K562 (cell line): ENCODE results near the gene CFAP141. TPM values are rescaled to one million over a fixed set of nuclear protein-coding genes. Genes with fewer than 3 reads are reported as not detected.
A peak's percentile ranks its signal among the peaks of the same experiment; 100 is the strongest.

Experiments used
- ATAC-seq: fragments of 200-7000 bp; cut with Tn5 transposase; 3 replicates; pipeline ENCODE4 v1.9.1; 2020; ENCODE audit warnings: moderate library complexity
- BruUV-seq: library from RNA; stranded (reverse); fragments of 400-500 nt; replicated peaks from 2 replicates; lab custom pipeline; 2021; lab: Mats Ljungman, UMichigan
- CTCF ChIA-PET: fragments of 300-600 bp; formaldehyde crosslinking; extraction: SDS; loops from one replicate; lab custom pipeline; 2021; ENCODE audit warnings: low intra/inter-chr PET ratio; lab: Yijun Ruan, JAX
- POLR2A ChIA-PET: fragments of 300-600, 350-650 bp; sonication (Branson Sonifier 250); formaldehyde crosslinking; extraction: SDS; loops from one replicate; lab custom pipeline; 2021; ENCODE audit warnings: antibody characterized with exemption, inconsistent platforms; lab: Yijun Ruan, JAX
- DNase-seq, 4 experiments: peaks; one replicate each; pipeline versions ENCODE4 v3.0.0 to v3.0.0-alpha.2; 2011 to 2018; ENCODE audit warnings: low spot score in 3 of 4, mixed read lengths in 3 of 4; ENCODE audit errors: extremely low read depth in 1 of 4
- FAIRE-seq: peaks from 2 replicates; lab custom pipeline; 2011; peaks lifted over from hg19 to GRCh38; lab: Jason Lieb, UNC
- H2AFZ ChIP-seq: 2 replicates; pipeline ENCODE4 v1.6.0; 2011; ENCODE audit warnings: low read depth, low read length, control low read depth, inconsistent platforms
- H3K27ac ChIP-seq: fragments of 200-600 bp; 3 replicates; pipeline ENCODE4 v1.8.0; 2011; ENCODE audit warnings: low read depth, mild to moderate bottlenecking, control low read depth, inconsistent platforms, low read length, moderate library complexity, mixed read lengths; ENCODE audit errors: extremely low read depth
- H3K27me3 ChIP-seq, 2 experiments: fragments of 300-600 bp in 1 of 2; 2 replicates in 1 of 2; 3 replicates in 1 of 2; pipeline versions ENCODE4 v1.6.0 to v1.8.0; 2011; ENCODE audit warnings: inconsistent platforms in 2 of 2, low read length in 2 of 2, mild to moderate bottlenecking in 1 of 2, mixed read lengths in 1 of 2, moderate library complexity in 1 of 2; ENCODE audit not compliant: control insufficient read depth in 2 of 2, insufficient read depth in 2 of 2
- H3K36me3 ChIP-seq: fragments of 300-600 bp; 3 replicates; pipeline ENCODE4 v1.8.0; 2011; ENCODE audit warnings: mild to moderate bottlenecking, low read length, inconsistent platforms; ENCODE audit not compliant: control insufficient read depth, insufficient read depth
- H3K4me1 ChIP-seq, 2 experiments: fragments of 200-600 bp in 1 of 2; replicated peaks in 1 of 2; 2 replicates in 1 of 2; 3 replicates in 1 of 2; pipeline versions ENCODE4 v1.5.1 to v1.8.0; 2011; ENCODE audit warnings: inconsistent platforms in 2 of 2, low read length in 2 of 2, mild to moderate bottlenecking in 1 of 2, mixed read lengths in 1 of 2, moderate library complexity in 1 of 2; ENCODE audit not compliant: control insufficient read depth in 2 of 2, insufficient read depth in 2 of 2
- H3K4me2 ChIP-seq: 2 replicates; pipeline ENCODE4 v1.6.1; 2011; ENCODE audit warnings: low read length, control low read depth, inconsistent platforms, mixed read lengths; ENCODE audit not compliant: insufficient read depth
- H3K4me3 ChIP-seq: fragments of 200-600 bp; sonication (generic), shearing (Covaris generic); 2 replicates; pipeline ENCODE4 v1.5.1; 2016; ENCODE audit warnings: control low read depth, inconsistent platforms
- H3K79me2 ChIP-seq: fragments of 200-600 bp; 3 replicates; pipeline ENCODE4 v1.8.0; 2011; ENCODE audit warnings: low read length, inconsistent platforms; ENCODE audit not compliant: control insufficient read depth, insufficient read depth
- H3K9ac ChIP-seq, 2 experiments: 2 replicates each; pipeline versions ENCODE4 v1.6.0 to v1.6.1; 2011; ENCODE audit warnings: low read depth in 2 of 2, low read length in 2 of 2, control low read depth in 1 of 2, inconsistent platforms in 1 of 2, mild to moderate bottlenecking in 1 of 2, mixed read lengths in 1 of 2; ENCODE audit not compliant: insufficient read depth in 1 of 2
- H3K9me1 ChIP-seq: one replicate; pipeline ENCODE4 v1.6.0; 2011; ENCODE audit warnings: inconsistent platforms, mild to moderate bottlenecking, low read length, moderate library complexity; ENCODE audit not compliant: control insufficient read depth, insufficient read depth
- H3K9me3 ChIP-seq: replicated peaks from 2 replicates; pipeline ENCODE4 v1.5.1; 2011; ENCODE audit warnings: low read depth, low read length, inconsistent platforms; ENCODE audit not compliant: control insufficient read depth, insufficient read depth
- H4K20me1 ChIP-seq: replicated peaks from 2 replicates; pipeline ENCODE4 v1.6.1; 2011; ENCODE audit warnings: low read length, inconsistent platforms, mixed read lengths; ENCODE audit not compliant: control insufficient read depth, insufficient read depth
- BRD9 ChIP-seq: fragments of 450-650 bp; IDR thresholded peaks from 2 replicates; pipeline ENCODE4 v1.6.1; 2018; ENCODE audit warnings: low read depth; ENCODE audit not compliant: partially characterized antibody
- CHD1 ChIP-seq: fragments of 200-600 bp; sonication (generic); IDR thresholded peaks from one replicate; pipeline ENCODE4 v1.6.1; 2012; ENCODE audit warnings: mild to moderate bottlenecking, moderate library complexity, low read length, inconsistent platforms
- CREB1 ChIP-seq, 2 experiments: sonication (generic) in 1 of 2; formaldehyde crosslinking in 1 of 2; IDR thresholded peaks; 2 replicates each; pipeline versions ENCODE4 v1.6.1 to v1.8.0; 2012 to 2022; ENCODE audit warnings: inconsistent platforms in 1 of 2, mild to moderate bottlenecking in 1 of 2, missing genetic modification reagents in 1 of 2, moderate library complexity in 1 of 2
- EGR1 ChIP-seq: fragments of 450-650 bp; conservative IDR thresholded peaks from 2 replicates; pipeline ENCODE4 v1.6.1; 2017; ENCODE audit warnings: mild to moderate bottlenecking
- MECOM ChIP-seq: fragments of 250-450 bp; sonication (Bioruptor Pico); IDR thresholded peaks from 2 replicates; pipeline ENCODE4 v1.8.0; 2022; ENCODE audit warnings: inconsistent platforms
- NR2C2 ChIP-seq, 2 experiments: fragments of 200-800 bp in 1 of 2; sonication (Bioruptor generic) in 1 of 2; sonication (generic) in 1 of 2; formaldehyde crosslinking in 1 of 2; IDR thresholded peaks; 2 replicates each; pipeline versions ENCODE4 v1.6.1 to v1.8.0; 2016 to 2022; ENCODE audit warnings: mild to moderate bottlenecking in 1 of 2, missing compliant biosample characterization in 1 of 2, missing genetic modification characterization in 1 of 2, missing genetic modification reagents in 1 of 2
- PYGO2 ChIP-seq: fragments of 450-650 bp; IDR thresholded peaks from 2 replicates; pipeline ENCODE4 v1.6.1; 2016; ENCODE audit warnings: mild to moderate bottlenecking, missing genetic modification characterization, moderate library complexity, missing compliant biosample characterization
- RBM34 ChIP-seq: fragments of 200-400 bp; formaldehyde crosslinking; IDR thresholded peaks from 2 replicates; pipeline ENCODE4 v1.6.1; 2018; ENCODE audit warnings: low read length, borderline replicate concordance; ENCODE audit not compliant: insufficient read depth
- WGBS: fragments of 100-300 bp; shearing (Covaris generic); methylation state at CpG from one replicate; pipeline ENCODE4 v1.1.6; 2016; ENCODE audit warnings: low coverage, mixed read lengths; ENCODE audit not compliant: insufficient coverage; ENCODE audit errors: missing lambda C conversion rate; 5-methylcytosine and 5-hydroxymethylcytosine counted together
- in situ Hi-C: fragments of 300-500 bp; cut with MboI; formaldehyde crosslinking; loops from 4 replicates; pipeline ENCODE4 v1.15.0; 2018; ENCODE audit warnings: inconsistent platforms, mixed read lengths
- intact Hi-C: fragments of 100-400 bp; cut with micrococcal nuclease; formaldehyde crosslinking; loops from 2 replicates; pipeline ENCODE4 v1.14.2; 2022
- polyA plus RNA-seq, 8 experiments: library from polyadenylated mRNA; depleted of rRNA in 4 of 8; stranded (reverse) in 5 of 8; unstranded in 3 of 8; fragments of >200 nt; fragmentation: Nextera tagmentation in 2 of 8; fragmentation: Illumina TruSeq in 1 of 8; extraction: Ambion mirVana in 2 of 8; extraction: Trizol in 1 of 8; gene quantifications; 2 replicates each; pipeline versions ENCODE4 v1.2.1 to v1.2.3, GENCODE V29; 2011 to 2014; ENCODE audit warnings: inconsistent platforms in 1 of 8, missing spikeins in 1 of 8
- total RNA-seq, 7 experiments: library from RNA; depleted of rRNA in 6 of 7; stranded (reverse); fragments of >200 nt in 6 of 7; fragmentation: Illumina TruSeq in 2 of 7; extraction: Trizol in 2 of 7; gene quantifications; 2 replicates each; pipeline versions ENCODE4 v1.2.1 to v1.2.3, GENCODE V29; 2011 to 2021; ENCODE audit warnings: low replicate concordance in 1 of 7
- TF ChIP-seq, protein P1 (sequence below): sonication (generic); formaldehyde crosslinking; IDR thresholded peaks from 2 replicates; pipeline ENCODE4 v1.8.1; 2023; ENCODE audit warnings: mild to moderate bottlenecking, missing genetic modification reagents
- TF ChIP-seq, protein P2 (sequence below): sonication (generic); formaldehyde crosslinking; IDR thresholded peaks from 2 replicates; pipeline ENCODE4 v1.8.0; 2022; ENCODE audit warnings: mild to moderate bottlenecking, missing genetic modification reagents
- TF ChIP-seq, protein P3 (sequence below), 3 experiments: fragments of 200-800 bp in 1 of 3; sonication (Bioruptor generic) in 1 of 3; sonication (generic) in 1 of 3; formaldehyde crosslinking in 1 of 3; IDR thresholded peaks; 2 replicates each; pipeline versions ENCODE4 v1.6.1 to v1.8.0; 2016 to 2022; ENCODE audit warnings: mild to moderate bottlenecking in 2 of 3, missing compliant biosample characterization in 2 of 3, missing genetic modification characterization in 2 of 3, missing genetic modification reagents in 1 of 3
- TF ChIP-seq, protein P4 (sequence below): sonication (generic); formaldehyde crosslinking; IDR thresholded peaks from 2 replicates; pipeline ENCODE4 v1.8.0; 2023; ENCODE audit warnings: mild to moderate bottlenecking, missing genetic modification reagents

CFAP141 gene
- total and polyA plus RNA-seq, 9 of the 15 experiments (the other 6 are each of a cell fraction or from before 2014, with no cell fraction given): not detected

DNA sequence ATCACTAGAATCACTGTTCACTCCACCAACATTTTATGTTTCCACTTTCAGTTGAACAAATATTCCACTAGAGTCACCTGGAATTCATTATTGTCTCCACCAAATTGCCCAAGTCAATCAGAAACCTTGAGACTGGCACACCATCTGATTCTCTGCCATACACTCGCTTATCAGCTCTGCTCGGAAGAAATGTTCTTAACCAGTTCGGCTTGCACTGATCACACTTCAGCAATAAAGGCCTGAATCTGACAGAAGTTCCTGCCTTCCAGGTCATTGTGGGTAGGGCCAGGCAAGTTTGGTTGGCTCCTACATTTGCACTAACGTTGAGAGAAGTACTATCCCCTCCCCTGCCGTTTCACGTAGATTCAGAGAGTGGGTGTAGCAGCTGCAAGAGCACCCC lies 24.2 kb downstream of the CFAP141 start:
- Histone ChIP-seq H2AFZ (0 out of 2 replicates have a peak overlapping the region, but pooled peaks have one; percentile 90), H3K4me3 (peak overlapping the region; percentile 71), H3K4me1 (peaks cover 28 to 58% of the 10 kb centered on the region in 2 experiments), H3K36me3 (peaks cover 43% of the 10 kb centered on the region), H3K79me2 (peaks cover 61% of the 10 kb centered on the region), H3K9me1 (no peaks in the 10 kb centered on the region), H3K9ac (peak overlapping the region; percentile 77 to 94), H3K9me3 (no peaks in the 10 kb centered on the region; the same call in 1 of the 2 replicates), H3K4me2 (peak overlapping the region; percentile 94), H4K20me1 (peaks cover 55% of the 10 kb centered on the region), H3K27me3 (no peaks in the 10 kb centered on the region), H3K27ac (peak overlapping the region; percentile 90)
- intact Hi-C loops (loop anchor here (2.0 to 5.0 kb wide), 3 partner anchors 23 to 190 kb away; partner anchors contain the start of gene RPS27), in situ Hi-C loops (no loop called here)
- 0% methylated on average over 6 of the region's 6 CpGs for WGBS
- POLR2A ChIA-PET: interaction anchor here (0.5 to 2.5 kb wide), 9 partner anchors 9 to 1512 kb away, joined by 3 to 11 read pairs (median 5); partner anchors contain the start of gene RPS27
- DNase-seq (no peak), ATAC-seq (no peak), FAIRE-seq (peak; percentile 55)
- CTCF ChIA-PET: no interaction called here
- no TSS peak for BruUV-seq
- TF ChIP-seq, protein P1, sequence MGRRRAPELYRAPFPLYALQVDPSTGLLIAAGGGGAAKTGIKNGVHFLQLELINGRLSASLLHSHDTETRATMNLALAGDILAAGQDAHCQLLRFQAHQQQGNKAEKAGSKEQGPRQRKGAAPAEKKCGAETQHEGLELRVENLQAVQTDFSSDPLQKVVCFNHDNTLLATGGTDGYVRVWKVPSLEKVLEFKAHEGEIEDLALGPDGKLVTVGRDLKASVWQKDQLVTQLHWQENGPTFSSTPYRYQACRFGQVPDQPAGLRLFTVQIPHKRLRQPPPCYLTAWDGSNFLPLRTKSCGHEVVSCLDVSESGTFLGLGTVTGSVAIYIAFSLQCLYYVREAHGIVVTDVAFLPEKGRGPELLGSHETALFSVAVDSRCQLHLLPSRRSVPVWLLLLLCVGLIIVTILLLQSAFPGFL (CRISPR knock-in tag): 0 out of 2 replicates have a peak, but pooled peaks have one; percentile 70
- TF ChIP-seq NR2C2 (CRISPR knock-in tag; IDR thresholded peaks at IDR 0.05) (0 out of 2 replicates have a peak, but pooled peaks have one; percentile 33), NR2C2 (tag; IDR thresholded peaks at IDR 0.05) (no peak), BRD9 (no peak), EGR1 (peak; percentile 54; the same call in 1 of the 2 replicates), CHD1 (peak; percentile 40), MECOM (CRISPR knock-in tag) (0 out of 2 replicates have a peak, but pooled peaks have one; percentile 15), RBM34 (no peak), CREB1 (IDR thresholded peaks at IDR 0.05) (no peak), CREB1 (CRISPR knock-in tag; IDR thresholded peaks at IDR 0.05) (0 out of 2 replicates have a peak, but pooled peaks have one; percentile 26), PYGO2 (tag) (no peak)
- TF ChIP-seq, protein P2, sequence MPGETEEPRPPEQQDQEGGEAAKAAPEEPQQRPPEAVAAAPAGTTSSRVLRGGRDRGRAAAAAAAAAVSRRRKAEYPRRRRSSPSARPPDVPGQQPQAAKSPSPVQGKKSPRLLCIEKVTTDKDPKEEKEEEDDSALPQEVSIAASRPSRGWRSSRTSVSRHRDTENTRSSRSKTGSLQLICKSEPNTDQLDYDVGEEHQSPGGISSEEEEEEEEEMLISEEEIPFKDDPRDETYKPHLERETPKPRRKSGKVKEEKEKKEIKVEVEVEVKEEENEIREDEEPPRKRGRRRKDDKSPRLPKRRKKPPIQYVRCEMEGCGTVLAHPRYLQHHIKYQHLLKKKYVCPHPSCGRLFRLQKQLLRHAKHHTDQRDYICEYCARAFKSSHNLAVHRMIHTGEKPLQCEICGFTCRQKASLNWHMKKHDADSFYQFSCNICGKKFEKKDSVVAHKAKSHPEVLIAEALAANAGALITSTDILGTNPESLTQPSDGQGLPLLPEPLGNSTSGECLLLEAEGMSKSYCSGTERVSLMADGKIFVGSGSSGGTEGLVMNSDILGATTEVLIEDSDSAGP: peak; percentile 59; the same call in 1 of the 2 replicates
- TF ChIP-seq, protein P3, sequence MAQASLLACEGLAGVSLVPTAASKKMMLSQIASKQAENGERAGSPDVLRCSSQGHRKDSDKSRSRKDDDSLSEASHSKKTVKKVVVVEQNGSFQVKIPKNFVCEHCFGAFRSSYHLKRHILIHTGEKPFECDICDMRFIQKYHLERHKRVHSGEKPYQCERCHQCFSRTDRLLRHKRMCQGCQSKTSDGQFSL (CRISPR knock-in tag; IDR thresholded peaks at IDR 0.05): no peak
- TF ChIP-seq, protein P3 (tag; IDR thresholded peaks at IDR 0.05): no peak
- TF ChIP-seq, protein P4, sequence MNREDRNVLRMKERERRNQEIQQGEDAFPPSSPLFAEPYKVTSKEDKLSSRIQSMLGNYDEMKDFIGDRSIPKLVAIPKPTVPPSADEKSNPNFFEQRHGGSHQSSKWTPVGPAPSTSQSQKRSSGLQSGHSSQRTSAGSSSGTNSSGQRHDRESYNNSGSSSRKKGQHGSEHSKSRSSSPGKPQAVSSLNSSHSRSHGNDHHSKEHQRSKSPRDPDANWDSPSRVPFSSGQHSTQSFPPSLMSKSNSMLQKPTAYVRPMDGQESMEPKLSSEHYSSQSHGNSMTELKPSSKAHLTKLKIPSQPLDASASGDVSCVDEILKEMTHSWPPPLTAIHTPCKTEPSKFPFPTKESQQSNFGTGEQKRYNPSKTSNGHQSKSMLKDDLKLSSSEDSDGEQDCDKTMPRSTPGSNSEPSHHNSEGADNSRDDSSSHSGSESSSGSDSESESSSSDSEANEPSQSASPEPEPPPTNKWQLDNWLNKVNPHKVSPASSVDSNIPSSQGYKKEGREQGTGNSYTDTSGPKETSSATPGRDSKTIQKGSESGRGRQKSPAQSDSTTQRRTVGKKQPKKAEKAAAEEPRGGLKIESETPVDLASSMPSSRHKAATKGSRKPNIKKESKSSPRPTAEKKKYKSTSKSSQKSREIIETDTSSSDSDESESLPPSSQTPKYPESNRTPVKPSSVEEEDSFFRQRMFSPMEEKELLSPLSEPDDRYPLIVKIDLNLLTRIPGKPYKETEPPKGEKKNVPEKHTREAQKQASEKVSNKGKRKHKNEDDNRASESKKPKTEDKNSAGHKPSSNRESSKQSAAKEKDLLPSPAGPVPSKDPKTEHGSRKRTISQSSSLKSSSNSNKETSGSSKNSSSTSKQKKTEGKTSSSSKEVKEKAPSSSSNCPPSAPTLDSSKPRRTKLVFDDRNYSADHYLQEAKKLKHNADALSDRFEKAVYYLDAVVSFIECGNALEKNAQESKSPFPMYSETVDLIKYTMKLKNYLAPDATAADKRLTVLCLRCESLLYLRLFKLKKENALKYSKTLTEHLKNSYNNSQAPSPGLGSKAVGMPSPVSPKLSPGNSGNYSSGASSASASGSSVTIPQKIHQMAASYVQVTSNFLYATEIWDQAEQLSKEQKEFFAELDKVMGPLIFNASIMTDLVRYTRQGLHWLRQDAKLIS: peak; percentile 59; the same call in 1 of the 2 replicates
